Measurements from ENCODE around the gene KCNQ2. TPM values are rescaled to one million over a fixed set of nuclear protein-coding genes. Genes with fewer than 3 reads are reported as not detected.

KCNQ2 gene
- polyA plus RNA-seq, 4 donors, result 0.27 to 1.4 (median 0.65) TPM; not detected in 1

GRCh38 chr20:63435552-63435951 is 36.9 kb downstream of the KCNQ2 start:
- Histone ChIP-seq H3K4me1 (ENCODE audit: control insufficient read depth in 3 of 3, insufficient read depth in 2 of 3, low read depth in 1 of 3, low read length in 2 of 3) (no peaks in the 10 kb centered on the region), H3K9me3 (ENCODE audit: control insufficient read depth in 2 of 2, insufficient read depth in 1 of 2, low read depth in 1 of 2, low read length in 1 of 2) (peaks cover 0 to 2% of the 10 kb centered on the region in 2 donors), H3K27ac (ENCODE audit: low read depth in 1 of 3, low read length in 2 of 3) (no peak overlapping the region), H3K27me3 (ENCODE audit: control insufficient read depth in 3 of 3, insufficient read depth in 3 of 3, low read length in 3 of 3) (peaks cover 0 to 3% (median 0%) of the 10 kb centered on the region in 3 donors), H3K36me3 (ENCODE audit: control insufficient read depth in 3 of 3, insufficient read depth in 2 of 3, low read depth in 1 of 3, low read length in 3 of 3) (no peaks in the 10 kb centered on the region), H3K4me3 (ENCODE audit: low read depth in 1 of 3, low read length in 3 of 3) (no peak overlapping the region)
- FAIRE-seq (no peak), DNase-seq (no peak)
- WGBS, 3 donors, result 50 to 74% (median 67%) methylated on average over 9 of the region's 9 CpGs

- H3K36me3 ChIP-seq (ENCODE audit: control insufficient read depth in 3 of 3, insufficient read depth in 2 of 3, low read depth in 1 of 3, low read length in 3 of 3), result no peaks in the 10 kb centered on the region
- H3K9me3 ChIP-seq (ENCODE audit: control insufficient read depth in 2 of 2, insufficient read depth in 1 of 2, low read depth in 1 of 2, low read length in 1 of 2), result peaks cover 0 to 2% of the 10 kb centered on the region in 2 donors
- H3K4me3 ChIP-seq (ENCODE audit: low read depth in 1 of 3, low read length in 3 of 3), result no peak overlapping the region
- DNase-seq (peak; percentile 30 to 54), FAIRE-seq (no peak)
- WGBS, 3 donors, result 45 to 62% (median 48%) methylated on average over 33 of the region's 33 CpGs
- H3K27ac ChIP-seq (ENCODE audit: low read depth in 1 of 3, low read length in 2 of 3), result no peak overlapping the region
- H3K4me1 ChIP-seq (ENCODE audit: control insufficient read depth in 3 of 3, insufficient read depth in 2 of 3, low read depth in 1 of 3, low read length in 2 of 3), result no peaks in the 10 kb centered on the region
- peaks cover 0 to 3% (median 0%) of the 10 kb centered on the region in 3 donors for H3K27me3 ChIP-seq (ENCODE audit: control insufficient read depth in 3 of 3, insufficient read depth in 3 of 3, low read length in 3 of 3)
Observed at GRCh38 chr20:63434599-63435378, 37.7 kb downstream of the KCNQ2 start.

- Histone ChIP-seq H3K4me3 (ENCODE audit: low read depth in 1 of 3, low read length in 3 of 3) (no peak overlapping the region), H3K36me3 (ENCODE audit: control insufficient read depth in 3 of 3, insufficient read depth in 2 of 3, low read depth in 1 of 3, low read length in 3 of 3) (no peaks in the 10 kb centered on the region), H3K4me1 (ENCODE audit: control insufficient read depth in 3 of 3, insufficient read depth in 2 of 3, low read depth in 1 of 3, low read length in 2 of 3) (no peaks in the 10 kb centered on the region), H3K27ac (ENCODE audit: low read depth in 1 of 3, low read length in 2 of 3) (no peak overlapping the region), H3K9me3 (ENCODE audit: control insufficient read depth in 2 of 2, insufficient read depth in 1 of 2, low read depth in 1 of 2, low read length in 1 of 2) (peaks cover 0 to 2% of the 10 kb centered on the region in 2 donors), H3K27me3 (ENCODE audit: control insufficient read depth in 3 of 3, insufficient read depth in 3 of 3, low read length in 3 of 3) (peaks cover 0 to 3% (median 0%) of the 10 kb centered on the region in 3 donors)
- 90 to 92% (median 90%) methylated on average over 38 to 39 of the region's 39 CpGs for WGBS, 3 donors
- DNase-seq, result no peak
- no peak for FAIRE-seq
Observed at GRCh38 chr20:63433756-63434531, 38.5 kb downstream of the KCNQ2 start.

- 82 to 87% (median 82%) methylated on average over 18 of the region's 18 CpGs for WGBS, 3 donors
- DNase-seq, result no peak
- FAIRE-seq, result no peak
- peaks cover 0 to 2% of the 10 kb centered on the region in 2 donors for H3K9me3 ChIP-seq (ENCODE audit: control insufficient read depth in 2 of 2, insufficient read depth in 1 of 2, low read depth in 1 of 2, low read length in 1 of 2)
- H3K27ac ChIP-seq (ENCODE audit: low read depth in 1 of 3, low read length in 2 of 3), result no peak overlapping the region
- peaks cover 0 to 3% (median 0%) of the 10 kb centered on the region in 3 donors for H3K27me3 ChIP-seq (ENCODE audit: control insufficient read depth in 3 of 3, insufficient read depth in 3 of 3, low read length in 3 of 3)
- H3K36me3 ChIP-seq (ENCODE audit: control insufficient read depth in 3 of 3, insufficient read depth in 2 of 3, low read depth in 1 of 3, low read length in 3 of 3), result no peaks in the 10 kb centered on the region
- H3K4me1 ChIP-seq (ENCODE audit: control insufficient read depth in 3 of 3, insufficient read depth in 2 of 3, low read depth in 1 of 3, low read length in 2 of 3), result no peaks in the 10 kb centered on the region
- H3K4me3 ChIP-seq (ENCODE audit: low read depth in 1 of 3, low read length in 3 of 3), result no peak overlapping the region
Observed at GRCh38 chr20:63433351-63433750, 39.1 kb downstream of the KCNQ2 start.

GRCh38 chr20:63432577-63433325 is 39.7 kb downstream of the KCNQ2 start:
- 79 to 84% (median 81%) methylated on average over 16 of the region's 16 CpGs for WGBS, 3 donors
- H3K36me3 ChIP-seq (ENCODE audit: control insufficient read depth in 3 of 3, insufficient read depth in 2 of 3, low read depth in 1 of 3, low read length in 3 of 3), result no peaks in the 10 kb centered on the region
- no peak overlapping the region for H3K4me3 ChIP-seq (ENCODE audit: low read depth in 1 of 3, low read length in 3 of 3)
- no peak for DNase-seq
- no peak overlapping the region for H3K27ac ChIP-seq (ENCODE audit: low read depth in 1 of 3, low read length in 2 of 3)
- H3K9me3 ChIP-seq (ENCODE audit: control insufficient read depth in 2 of 2, insufficient read depth in 1 of 2, low read depth in 1 of 2, low read length in 1 of 2), result peaks cover 0 to 2% of the 10 kb centered on the region in 2 donors
- no peaks in the 10 kb centered on the region for H3K4me1 ChIP-seq (ENCODE audit: control insufficient read depth in 3 of 3, insufficient read depth in 2 of 3, low read depth in 1 of 3, low read length in 2 of 3)
- no peak for FAIRE-seq
- H3K27me3 ChIP-seq (ENCODE audit: control insufficient read depth in 3 of 3, insufficient read depth in 3 of 3, low read length in 3 of 3), result peaks cover 0 to 3% (median 0%) of the 10 kb centered on the region in 3 donors

GRCh38 chr20:63431944-63432343 is 40.5 kb downstream of the KCNQ2 start:
- no peak for FAIRE-seq
- no peaks in the 10 kb centered on the region for H3K36me3 ChIP-seq (ENCODE audit: control insufficient read depth in 3 of 3, insufficient read depth in 2 of 3, low read depth in 1 of 3, low read length in 3 of 3)
- no peak overlapping the region for H3K4me3 ChIP-seq (ENCODE audit: low read depth in 1 of 3, low read length in 3 of 3)
- H3K4me1 ChIP-seq (ENCODE audit: control insufficient read depth in 3 of 3, insufficient read depth in 2 of 3, low read depth in 1 of 3, low read length in 2 of 3), result no peaks in the 10 kb centered on the region
- 14 to 78% (median 29%) methylated on average over 1 of the region's 1 CpG for WGBS, 3 donors
- peaks cover 0 to 2% of the 10 kb centered on the region in 2 donors for H3K9me3 ChIP-seq (ENCODE audit: control insufficient read depth in 2 of 2, insufficient read depth in 1 of 2, low read depth in 1 of 2, low read length in 1 of 2)
- no peak for DNase-seq
- no peak overlapping the region for H3K27ac ChIP-seq (ENCODE audit: low read depth in 1 of 3, low read length in 2 of 3)
- peaks cover 0 to 3% (median 0%) of the 10 kb centered on the region in 3 donors for H3K27me3 ChIP-seq (ENCODE audit: control insufficient read depth in 3 of 3, insufficient read depth in 3 of 3, low read length in 3 of 3)

- DNase-seq, result no peak
- Histone ChIP-seq H3K4me1 (ENCODE audit: control insufficient read depth in 3 of 3, insufficient read depth in 2 of 3, low read depth in 1 of 3, low read length in 2 of 3) (no peaks in the 10 kb centered on the region), H3K27ac (ENCODE audit: low read depth in 1 of 3, low read length in 2 of 3) (no peak overlapping the region), H3K4me3 (ENCODE audit: low read depth in 1 of 3, low read length in 3 of 3) (no peak overlapping the region), H3K36me3 (ENCODE audit: control insufficient read depth in 3 of 3, insufficient read depth in 2 of 3, low read depth in 1 of 3, low read length in 3 of 3) (no peaks in the 10 kb centered on the region), H3K27me3 (ENCODE audit: control insufficient read depth in 3 of 3, insufficient read depth in 3 of 3, low read length in 3 of 3) (peaks cover 0 to 3% (median 0%) of the 10 kb centered on the region in 3 donors), H3K9me3 (ENCODE audit: control insufficient read depth in 2 of 2, insufficient read depth in 1 of 2, low read depth in 1 of 2, low read length in 1 of 2) (peaks cover 0 to 2% of the 10 kb centered on the region in 2 donors)
- 82 to 85% (median 83%) methylated on average over 12 to 14 of the region's 14 CpGs for WGBS, 3 donors
- FAIRE-seq, result no peak
Observed at GRCh38 chr20:63430891-63431290, 41.6 kb downstream of the KCNQ2 start.

GRCh38 chr20:63429992-63430391 is 42.5 kb downstream of the KCNQ2 start:
- Histone ChIP-seq H3K27ac (ENCODE audit: low read depth in 1 of 3, low read length in 2 of 3) (no peak overlapping the region), H3K27me3 (ENCODE audit: control insufficient read depth in 3 of 3, insufficient read depth in 3 of 3, low read length in 3 of 3) (peaks cover 0 to 2% (median 0%) of the 10 kb centered on the region in 3 donors), H3K9me3 (ENCODE audit: control insufficient read depth in 2 of 2, insufficient read depth in 1 of 2, low read depth in 1 of 2, low read length in 1 of 2) (peaks cover 0 to 2% of the 10 kb centered on the region in 2 donors), H3K36me3 (ENCODE audit: control insufficient read depth in 3 of 3, insufficient read depth in 2 of 3, low read depth in 1 of 3, low read length in 3 of 3) (no peaks in the 10 kb centered on the region), H3K4me3 (ENCODE audit: low read depth in 1 of 3, low read length in 3 of 3) (no peak overlapping the region), H3K4me1 (ENCODE audit: control insufficient read depth in 3 of 3, insufficient read depth in 2 of 3, low read depth in 1 of 3, low read length in 2 of 3) (no peaks in the 10 kb centered on the region)
- 88 to 93% (median 90%) methylated on average over 15 of the region's 15 CpGs for WGBS, 3 donors
- FAIRE-seq, result no peak
- no peak for DNase-seq

Measured in small intestine (tissue), 7 donors.